MM.1S (cell line): ENCODE measurements around the gene VEGFC.

Experiments used
- CTCF ChIP-seq: fragments of 300-600 bp; sonication (generic); IDR thresholded peaks from 2 replicates; pipeline ENCODE4 v1.5.1; 2016; ENCODE audit warnings: antibody characterized with exemption, low read length, mixed read lengths
- EZH2 ChIP-seq: fragments of 300-600 bp; sonication (generic); optimal IDR thresholded peaks from 2 replicates; pipeline ENCODE3; 2017; ENCODE audit warnings: low read depth, mild to moderate bottlenecking, antibody characterized with exemption, low read length, mixed read lengths
- EZH2phosphoT487 ChIP-seq: fragments of 300-600 bp; sonication (generic); IDR thresholded peaks from 2 replicates; pipeline ENCODE4 v1.6.1; 2018; ENCODE audit warnings: antibody characterized with exemption, low read length

DNA sequence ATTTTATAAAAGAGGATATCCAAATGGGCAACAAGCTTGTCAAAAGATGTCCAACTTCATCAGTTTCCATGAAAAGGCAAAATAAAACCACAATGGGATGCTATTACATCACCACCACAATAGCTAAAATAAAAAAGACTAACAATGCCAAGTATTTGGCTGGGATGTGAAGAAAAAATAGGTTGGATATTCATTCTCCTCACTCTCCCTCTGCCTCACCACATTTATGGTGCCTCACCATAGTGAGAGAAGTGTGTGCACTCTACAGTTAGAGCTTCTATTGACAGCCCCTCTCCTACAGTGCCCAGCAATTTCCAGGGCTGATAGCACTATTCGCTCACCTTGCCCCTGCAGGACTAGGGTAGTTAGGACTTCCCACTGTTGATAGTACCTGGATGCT, 25.5 kb downstream of the VEGFC start:
- no peak for TF ChIP-seq CTCF
- no peak for TF ChIP-seq EZH2phosphoT487
- no peak for TF ChIP-seq EZH2
